Naive thymus-derived CD4-positive, alpha-beta T cell (primary cell): Measurements from ENCODE around the gene ANO3. TPM values are rescaled to one million over a fixed set of nuclear protein-coding genes. Genes with fewer than 3 reads are reported as not detected.

Experiments used
- ATAC-seq: fragments of 150-1000 bp; cut with Tn5 transposase; 2 replicates; pipeline ENCODE4 v1.10.0; 2021; ENCODE audit warnings: mild to moderate bottlenecking, moderate library complexity
- CTCF ChIA-PET: fragments of 350-600 bp; sonication (Branson Sonifier 250); formaldehyde crosslinking; loops from one replicate; lab custom pipeline; 2021; ENCODE audit warnings: antibody characterized with exemption; lab: Charles Lee
- POLR2A ChIA-PET: fragments of 350-600 bp; sonication (Branson Sonifier 250); formaldehyde crosslinking; loops from one replicate; lab custom pipeline; 2021; ENCODE audit warnings: antibody characterized with exemption, inconsistent platforms; lab: Charles Lee
- DNase-seq, 9 donors: peaks; one replicate each; pipeline versions ENCODE4 v3.0.0 to v3.0.0-alpha.2; 2020 to 2022; ENCODE audit warnings: mixed read lengths in 1 of 9
- H3K27ac ChIP-seq: one replicate; pipeline ENCODE4 v1.7.0; 2013; ENCODE audit warnings: mild to moderate bottlenecking, low read depth, low read length, moderate library complexity
- H3K27me3 ChIP-seq, 2 donors: one replicate each; pipeline ENCODE4 v1.7.0; 2013; ENCODE audit warnings: low read length in 2 of 2, mild to moderate bottlenecking in 2 of 2, moderate library complexity in 2 of 2; ENCODE audit not compliant: control insufficient read depth in 2 of 2, insufficient read depth in 2 of 2
- H3K36me3 ChIP-seq, 3 experiments: 1 replicate in 2 of 3; 2 replicates in 1 of 3; pipeline ENCODE4 v1.7.0; 2013; ENCODE audit warnings: low read length in 3 of 3, mild to moderate bottlenecking in 3 of 3, moderate library complexity in 1 of 3; ENCODE audit not compliant: insufficient read depth in 3 of 3, control insufficient read depth in 2 of 3
- H3K4me1 ChIP-seq, 2 donors: one replicate each; pipeline ENCODE4 v1.7.0; 2013; ENCODE audit warnings: low read length in 2 of 2, mild to moderate bottlenecking in 2 of 2, moderate library complexity in 1 of 2; ENCODE audit not compliant: control insufficient read depth in 2 of 2, insufficient read depth in 2 of 2
- H3K4me3 ChIP-seq: 2 replicates; pipeline ENCODE4 v1.7.0; 2013; ENCODE audit warnings: mild to moderate bottlenecking, low read length
- H3K9me3 ChIP-seq, 3 experiments: 1 replicate in 2 of 3; 2 replicates in 1 of 3; pipeline ENCODE4 v1.7.0; 2013; ENCODE audit warnings: low read length in 3 of 3; ENCODE audit not compliant: control insufficient read depth in 2 of 3
- H3K27ac Mint-ChIP-seq, 9 donors: one replicate each; pipeline ENCODE4 v1.8.0; 2020 to 2022; ENCODE audit warnings: mixed read lengths in 9 of 9, mild to moderate bottlenecking in 8 of 9, moderate library complexity in 5 of 9, inconsistent platforms in 2 of 9
- H3K27me3 Mint-ChIP-seq, 5 donors: one replicate each; pipeline ENCODE4 v1.8.0; 2021 to 2022; ENCODE audit warnings: mixed read lengths in 5 of 5, mild to moderate bottlenecking in 1 of 5
- H3K36me3 Mint-ChIP-seq, 5 donors: one replicate each; pipeline ENCODE4 v1.8.0; 2020 to 2022; ENCODE audit warnings: mixed read lengths in 5 of 5, mild to moderate bottlenecking in 3 of 5, inconsistent platforms in 1 of 5
- H3K4me1 Mint-ChIP-seq, 7 donors: one replicate each; pipeline ENCODE4 v1.8.0; 2020 to 2022; ENCODE audit warnings: mixed read lengths in 7 of 7, mild to moderate bottlenecking in 3 of 7, inconsistent platforms in 1 of 7
- H3K4me3 Mint-ChIP-seq, 10 donors: one replicate each; pipeline ENCODE4 v1.8.0; 2020 to 2022; ENCODE audit warnings: mild to moderate bottlenecking in 10 of 10, mixed read lengths in 10 of 10, moderate library complexity in 6 of 10, inconsistent platforms in 2 of 10
- H3K9me3 Mint-ChIP-seq, 11 donors: one replicate each; pipeline ENCODE4 v1.8.0; 2020 to 2022; ENCODE audit warnings: mixed read lengths in 11 of 11, mild to moderate bottlenecking in 4 of 11, inconsistent platforms in 1 of 11, moderate library complexity in 1 of 11
- intact Hi-C, 2 donors: fragments of 100-400 bp; cut with micrococcal nuclease; formaldehyde crosslinking; loops; one replicate each; pipeline ENCODE4 v1.15.1; 2023
- polyA plus RNA-seq, 2 donors: library from polyadenylated mRNA; unstranded; fragments of 300-500 nt; fragmentation: Illumina TruSeq; gene quantifications; one replicate each; pipeline ENCODE4 v1.2.3, GENCODE V29; 2021
- total RNA-seq, 6 experiments: library from RNA in 5 of 6; stranded (reverse) in 5 of 6; gene quantifications; 1 replicate in 5 of 6; 2 replicates in 1 of 6; pipeline ENCODE4 v1.2.3 and lab custom pipeline; 2021 to 2026

Gene ANO3
- total and polyA plus RNA-seq, 7 experiments from 2014 or later: not detected

GRCh38 chr11:26510756-26511155 lies 178.8 kb downstream of the ANO3 start:
- no peak for DNase-seq

GRCh38 chr11:26512196-26512595 lies 180.3 kb downstream of the ANO3 start:
- no peaks in the 10 kb centered on the region for H3K36me3 ChIP-seq
- ATAC-seq: no peak
- H3K27me3 ChIP-seq: no peaks in the 10 kb centered on the region
- Mint-ChIP-seq H3K36me3 (no peaks in the 10 kb centered on the region), H3K4me3 (no peak overlapping the region), H3K9me3 (peaks cover 0 to 11% (median 2%) of the 10 kb centered on the region in 11 donors), H3K27ac (no peak overlapping the region), H3K4me1 (no peaks in the 10 kb centered on the region), H3K27me3 (no peaks in the 10 kb centered on the region)
- no peak overlapping the region for H3K27ac ChIP-seq
- DNase-seq: no peak
- no peaks in the 10 kb centered on the region for H3K4me1 ChIP-seq
- ChIA-PET POLR2A (no interaction called here), CTCF (no interaction called here)
- H3K9me3 ChIP-seq: no peaks in the 10 kb centered on the region
- intact Hi-C loops: no loop called here
- no peak overlapping the region for H3K4me3 ChIP-seq

More at GRCh38 chr11:26510756-26511155, 178.8 kb downstream of the ANO3 start:
- Histone ChIP-seq H3K9me3 (no peaks in the 10 kb centered on the region), H3K4me3 (no peak overlapping the region), H3K27ac (no peak overlapping the region), H3K27me3 (no peaks in the 10 kb centered on the region), H3K4me1 (no peaks in the 10 kb centered on the region), H3K36me3 (no peaks in the 10 kb centered on the region)
- H3K4me1 Mint-ChIP-seq: no peaks in the 10 kb centered on the region
- H3K36me3 Mint-ChIP-seq: no peaks in the 10 kb centered on the region
- CTCF ChIA-PET: no interaction called here
- ATAC-seq: no peak
- POLR2A ChIA-PET: no interaction called here
- no peak overlapping the region for H3K4me3 Mint-ChIP-seq
- peaks cover 0 to 11% (median 2%) of the 10 kb centered on the region in 11 donors for H3K9me3 Mint-ChIP-seq
- intact Hi-C loops: no loop called here
- H3K27me3 Mint-ChIP-seq: no peaks in the 10 kb centered on the region
- H3K27ac Mint-ChIP-seq: no peak overlapping the region

- H3K4me3 ChIP-seq: no peak overlapping the region
- H3K27me3 Mint-ChIP-seq: no peaks in the 10 kb centered on the region
- intact Hi-C loops: no loop called here
- ChIA-PET CTCF (no interaction called here), POLR2A (no interaction called here)
- no peaks in the 10 kb centered on the region for H3K4me1 ChIP-seq
- ATAC-seq (no peak), DNase-seq (no peak)
- H3K27ac Mint-ChIP-seq: no peak overlapping the region
- H3K9me3 Mint-ChIP-seq: peaks cover 0 to 12% (median 3%) of the 10 kb centered on the region in 11 donors
- H3K36me3 Mint-ChIP-seq: no peaks in the 10 kb centered on the region
- no peaks in the 10 kb centered on the region for H3K36me3 ChIP-seq
- no peak overlapping the region for H3K27ac ChIP-seq
- no peaks in the 10 kb centered on the region for H3K27me3 ChIP-seq
- no peak overlapping the region for H3K4me3 Mint-ChIP-seq
- no peaks in the 10 kb centered on the region for H3K4me1 Mint-ChIP-seq
- no peaks in the 10 kb centered on the region for H3K9me3 ChIP-seq
Observed at GRCh38 chr11:26519469-26519868, 187.5 kb downstream of the ANO3 start.

GRCh38 chr11:26522912-26523610 lies 191.1 kb downstream of the ANO3 start:
- intact Hi-C loops: loop anchor here in 1 of 2 donors (5.0 kb wide), 1 partner anchor 964 kb away; no protein-coding TSS in a partner anchor
- ChIA-PET POLR2A (no interaction called here), CTCF (no interaction called here)
- H3K4me1 ChIP-seq: no peaks in the 10 kb centered on the region
- ATAC-seq (no peak), DNase-seq (no peak)
- no peaks in the 10 kb centered on the region for H3K36me3 ChIP-seq
- H3K27ac Mint-ChIP-seq: no peak overlapping the region
- no peaks in the 10 kb centered on the region for H3K27me3 Mint-ChIP-seq
- no peaks in the 10 kb centered on the region for H3K36me3 Mint-ChIP-seq
- peaks cover 0 to 12% (median 3%) of the 10 kb centered on the region in 11 donors for H3K9me3 Mint-ChIP-seq
- no peaks in the 10 kb centered on the region for H3K27me3 ChIP-seq
- H3K9me3 ChIP-seq: no peaks in the 10 kb centered on the region
- no peak overlapping the region for H3K4me3 ChIP-seq
- no peak overlapping the region for H3K4me3 Mint-ChIP-seq
- H3K27ac ChIP-seq: no peak overlapping the region
- no peaks in the 10 kb centered on the region for H3K4me1 Mint-ChIP-seq

- H3K4me1 ChIP-seq: no peaks in the 10 kb centered on the region
- no peak overlapping the region for H3K4me3 Mint-ChIP-seq
Observed at GRCh38 chr11:26527685-26528084, 195.8 kb downstream of the ANO3 start.

GRCh38 chr11:26537341-26537740 lies 205.4 kb downstream of the ANO3 start:
- CTCF ChIA-PET: no interaction called here
- POLR2A ChIA-PET: no interaction called here
- no peak for DNase-seq
- Histone ChIP-seq H3K4me1 (no peaks in the 10 kb centered on the region), H3K36me3 (no peaks in the 10 kb centered on the region), H3K27me3 (no peaks in the 10 kb centered on the region), H3K4me3 (no peak overlapping the region), H3K9me3 (no peaks in the 10 kb centered on the region), H3K27ac (no peak overlapping the region)
- Mint-ChIP-seq H3K27ac (no peak overlapping the region), H3K9me3 (peaks cover 0 to 23% (median 7%) of the 10 kb centered on the region in 11 donors), H3K27me3 (no peaks in the 10 kb centered on the region), H3K4me1 (no peaks in the 10 kb centered on the region), H3K36me3 (no peaks in the 10 kb centered on the region), H3K4me3 (no peak overlapping the region)
- intact Hi-C loops: no loop called here
- no peak for ATAC-seq

More at GRCh38 chr11:26527685-26528084, 195.8 kb downstream of the ANO3 start:
- Mint-ChIP-seq H3K27me3 (no peaks in the 10 kb centered on the region), H3K36me3 (no peaks in the 10 kb centered on the region), H3K9me3 (peaks cover 0 to 9% (median 2%) of the 10 kb centered on the region in 11 donors), H3K4me1 (no peaks in the 10 kb centered on the region), H3K27ac (no peak overlapping the region)
- intact Hi-C loops: no loop called here
- Histone ChIP-seq H3K36me3 (no peaks in the 10 kb centered on the region), H3K27me3 (no peaks in the 10 kb centered on the region), H3K27ac (no peak overlapping the region), H3K9me3 (no peaks in the 10 kb centered on the region), H3K4me3 (no peak overlapping the region)
- POLR2A ChIA-PET: no interaction called here
- DNase-seq (no peak), ATAC-seq (no peak)
- CTCF ChIA-PET: no interaction called here

- DNase-seq: no peak
- no peak overlapping the region for H3K4me3 ChIP-seq
- Mint-ChIP-seq H3K4me3 (no peak overlapping the region), H3K4me1 (no peaks in the 10 kb centered on the region), H3K27ac (no peak overlapping the region), H3K9me3 (peaks cover 0 to 20% (median 8%) of the 10 kb centered on the region in 11 donors), H3K27me3 (no peaks in the 10 kb centered on the region), H3K36me3 (no peaks in the 10 kb centered on the region)
- CTCF ChIA-PET: no interaction called here
- no peak overlapping the region for H3K27ac ChIP-seq
- intact Hi-C loops: no loop called here
- ATAC-seq: no peak
- no peaks in the 10 kb centered on the region for H3K27me3 ChIP-seq
- H3K9me3 ChIP-seq: no peaks in the 10 kb centered on the region
- POLR2A ChIA-PET: no interaction called here
- no peaks in the 10 kb centered on the region for H3K36me3 ChIP-seq
- no peaks in the 10 kb centered on the region for H3K4me1 ChIP-seq
Observed at GRCh38 chr11:26539517-26539916, 207.6 kb downstream of the ANO3 start.
